Naive thymus-derived CD4-positive, alpha-beta T cell (primary cell): ENCODE results near the gene TMEM128. TPM values are rescaled to one million over a fixed set of nuclear protein-coding genes. Genes with fewer than 3 reads are reported as not detected.

Experiments
- ATAC-seq: fragments of 150-1000 bp; cut with Tn5 transposase; 2 replicates; pipeline ENCODE4 v1.10.0; 2021; ENCODE audit warnings: mild to moderate bottlenecking, moderate library complexity
- CTCF ChIA-PET: fragments of 350-600 bp; sonication (Branson Sonifier 250); formaldehyde crosslinking; loops from one replicate; lab custom pipeline; 2021; ENCODE audit warnings: antibody characterized with exemption; lab: Charles Lee
- POLR2A ChIA-PET: fragments of 350-600 bp; sonication (Branson Sonifier 250); formaldehyde crosslinking; loops from one replicate; lab custom pipeline; 2021; ENCODE audit warnings: antibody characterized with exemption, inconsistent platforms; lab: Charles Lee
- DNase-seq, 9 donors: peaks; one replicate each; pipeline versions ENCODE4 v3.0.0 to v3.0.0-alpha.2; 2020 to 2022; ENCODE audit warnings: mixed read lengths in 1 of 9
- H3K27ac ChIP-seq: one replicate; pipeline ENCODE4 v1.7.0; 2013; ENCODE audit warnings: mild to moderate bottlenecking, low read depth, low read length, moderate library complexity
- H3K27me3 ChIP-seq, 2 donors: one replicate each; pipeline ENCODE4 v1.7.0; 2013; ENCODE audit warnings: low read length in 2 of 2, mild to moderate bottlenecking in 2 of 2, moderate library complexity in 2 of 2; ENCODE audit not compliant: control insufficient read depth in 2 of 2, insufficient read depth in 2 of 2
- H3K36me3 ChIP-seq, 3 experiments: 1 replicate in 2 of 3; 2 replicates in 1 of 3; pipeline ENCODE4 v1.7.0; 2013; ENCODE audit warnings: low read length in 3 of 3, mild to moderate bottlenecking in 3 of 3, moderate library complexity in 1 of 3; ENCODE audit not compliant: insufficient read depth in 3 of 3, control insufficient read depth in 2 of 3
- H3K4me1 ChIP-seq, 2 donors: one replicate each; pipeline ENCODE4 v1.7.0; 2013; ENCODE audit warnings: low read length in 2 of 2, mild to moderate bottlenecking in 2 of 2, moderate library complexity in 1 of 2; ENCODE audit not compliant: control insufficient read depth in 2 of 2, insufficient read depth in 2 of 2
- H3K4me3 ChIP-seq: 2 replicates; pipeline ENCODE4 v1.7.0; 2013; ENCODE audit warnings: mild to moderate bottlenecking, low read length
- H3K9me3 ChIP-seq, 3 experiments: 1 replicate in 2 of 3; 2 replicates in 1 of 3; pipeline ENCODE4 v1.7.0; 2013; ENCODE audit warnings: low read length in 3 of 3; ENCODE audit not compliant: control insufficient read depth in 2 of 3
- H3K27ac Mint-ChIP-seq, 9 donors: one replicate each; pipeline ENCODE4 v1.8.0; 2020 to 2022; ENCODE audit warnings: mixed read lengths in 9 of 9, mild to moderate bottlenecking in 8 of 9, moderate library complexity in 5 of 9, inconsistent platforms in 2 of 9
- H3K27me3 Mint-ChIP-seq, 5 donors: one replicate each; pipeline ENCODE4 v1.8.0; 2021 to 2022; ENCODE audit warnings: mixed read lengths in 5 of 5, mild to moderate bottlenecking in 1 of 5
- H3K36me3 Mint-ChIP-seq, 5 donors: one replicate each; pipeline ENCODE4 v1.8.0; 2020 to 2022; ENCODE audit warnings: mixed read lengths in 5 of 5, mild to moderate bottlenecking in 3 of 5, inconsistent platforms in 1 of 5
- H3K4me1 Mint-ChIP-seq, 7 donors: one replicate each; pipeline ENCODE4 v1.8.0; 2020 to 2022; ENCODE audit warnings: mixed read lengths in 7 of 7, mild to moderate bottlenecking in 3 of 7, inconsistent platforms in 1 of 7
- H3K4me3 Mint-ChIP-seq, 10 donors: one replicate each; pipeline ENCODE4 v1.8.0; 2020 to 2022; ENCODE audit warnings: mild to moderate bottlenecking in 10 of 10, mixed read lengths in 10 of 10, moderate library complexity in 6 of 10, inconsistent platforms in 2 of 10
- H3K9me3 Mint-ChIP-seq, 11 donors: one replicate each; pipeline ENCODE4 v1.8.0; 2020 to 2022; ENCODE audit warnings: mixed read lengths in 11 of 11, mild to moderate bottlenecking in 4 of 11, inconsistent platforms in 1 of 11, moderate library complexity in 1 of 11
- intact Hi-C, 2 donors: fragments of 100-400 bp; cut with micrococcal nuclease; formaldehyde crosslinking; loops; one replicate each; pipeline ENCODE4 v1.15.1; 2023
- polyA plus RNA-seq, 2 donors: library from polyadenylated mRNA; unstranded; fragments of 300-500 nt; fragmentation: Illumina TruSeq; gene quantifications; one replicate each; pipeline ENCODE4 v1.2.3, GENCODE V29; 2021
- total RNA-seq, 6 experiments: library from RNA in 5 of 6; stranded (reverse) in 5 of 6; gene quantifications; 1 replicate in 5 of 6; 2 replicates in 1 of 6; pipeline ENCODE4 v1.2.3 and lab custom pipeline; 2021 to 2026

The TMEM128 gene
- total and polyA plus RNA-seq, 7 experiments from 2014 or later: 10.0 to 47.5 (median 22.6) TPM

DNA sequence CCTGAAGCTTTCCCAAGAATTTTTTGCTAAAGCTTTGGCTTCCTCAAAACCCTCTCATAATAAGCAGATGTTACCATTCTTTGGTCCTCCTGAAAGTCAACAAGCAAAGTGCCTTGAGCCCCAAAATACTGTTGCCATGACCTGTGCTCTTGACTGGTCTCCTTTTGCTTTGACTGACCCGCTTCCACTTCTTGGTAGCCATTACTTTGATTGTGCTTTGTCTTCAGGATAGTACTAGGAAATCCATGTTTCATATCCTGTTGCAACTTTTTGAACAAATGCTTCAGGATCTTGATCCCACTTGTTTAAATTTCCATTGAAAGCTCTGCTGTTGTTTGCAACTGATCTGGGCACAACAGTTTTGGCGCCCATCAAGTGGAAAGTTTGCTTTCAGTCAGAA, 14.4 kb downstream of the TMEM128 start:
- Mint-ChIP-seq H3K4me1 (no peaks in the 10 kb centered on the region), H3K27me3 (peaks cover 0 to 14% (median 6%) of the 10 kb centered on the region in 5 donors), H3K36me3 (peaks cover 13 to 30% (median 19%) of the 10 kb centered on the region in 5 donors), H3K27ac (peak overlapping the region in 1 of 9 donors; percentile 51), H3K9me3 (peaks cover 0 to 24% (median 6%) of the 10 kb centered on the region in 11 donors), H3K4me3 (no peak overlapping the region)
- CTCF ChIA-PET: no interaction called here
- Histone ChIP-seq H3K4me3 (no peak overlapping the region), H3K27ac (no peak overlapping the region), H3K36me3 (peaks cover 0 to 21% (median 4%) of the 10 kb centered on the region in 3 experiments), H3K9me3 (no peaks in the 10 kb centered on the region), H3K27me3 (no peaks in the 10 kb centered on the region), H3K4me1 (no peaks in the 10 kb centered on the region)
- ATAC-seq (no peak), DNase-seq (no peak)
- POLR2A ChIA-PET: no interaction called here
- intact Hi-C loops: no loop called here

GRCh38 chr4:4228356-4228668, 19.7 kb downstream of the TMEM128 start:
- CTCF ChIA-PET: no interaction called here

DNA sequence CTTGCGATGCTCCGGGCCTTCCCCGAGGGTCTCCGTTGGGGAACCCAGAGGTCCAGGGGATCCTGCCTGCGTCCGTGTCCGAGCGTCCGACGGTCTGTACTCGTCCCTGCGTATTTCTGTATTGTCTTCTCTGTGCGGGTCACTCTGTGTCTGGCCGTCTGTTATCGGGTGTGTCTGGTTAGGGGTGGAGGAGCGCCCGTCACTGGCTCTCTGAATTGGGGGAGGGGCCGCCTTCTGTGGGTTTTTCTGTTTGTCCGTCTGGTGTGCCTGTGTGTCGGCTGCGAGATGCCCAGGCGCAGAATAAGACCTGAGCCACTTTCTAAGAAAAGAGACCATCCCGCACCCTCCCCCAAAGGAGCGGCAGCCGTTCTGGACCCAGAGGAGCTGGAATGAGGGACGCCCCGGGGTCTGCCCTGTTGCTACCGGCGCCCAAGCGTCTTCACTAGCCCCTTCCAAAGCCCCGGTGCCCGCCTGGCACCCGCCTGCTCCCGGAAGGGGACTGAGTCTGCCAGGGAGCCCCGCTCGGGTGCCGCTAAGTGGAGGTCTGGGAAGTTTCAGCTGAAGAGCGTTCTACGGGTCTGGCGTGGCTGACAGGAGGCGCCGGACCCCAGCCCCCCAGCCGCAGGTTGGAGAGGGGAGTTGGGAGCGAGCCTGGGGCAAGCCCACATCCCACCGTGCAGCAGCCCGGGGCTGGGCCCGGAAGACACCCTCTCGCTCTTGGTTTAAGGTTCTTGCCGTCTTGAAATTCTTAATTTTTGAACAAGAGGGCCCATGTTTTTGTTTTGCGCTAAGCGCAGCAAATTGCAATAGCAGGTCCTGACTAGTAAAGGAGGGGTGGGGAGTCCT, 20.3 kb downstream of the TMEM128 start:
- Mint-ChIP-seq H3K36me3 (peaks cover 0 to 17% (median 3%) of the 10 kb centered on the region in 5 donors), H3K4me1 (peaks cover 0 to 14% (median 12%) of the 10 kb centered on the region in 7 donors), H3K9me3 (peaks cover 0 to 17% (median 2%) of the 10 kb centered on the region in 11 donors), H3K27me3 (peaks cover 47 to 65% (median 53%) of the 10 kb centered on the region in 5 donors), H3K27ac (no peak overlapping the region), H3K4me3 (peak overlapping the region in 5 of 10 donors; percentile 27 to 60 (median 28))
- DNase-seq: no peak
- no peaks in the 10 kb centered on the region for H3K36me3 ChIP-seq
- POLR2A ChIA-PET: no interaction called here
- H3K9me3 ChIP-seq: no peaks in the 10 kb centered on the region
- CTCF ChIA-PET: no interaction called here
- H3K4me3 ChIP-seq: no peak overlapping the region
- intact Hi-C loops: no loop called here
- peaks cover 0 to 3% of the 10 kb centered on the region in 2 donors for H3K27me3 ChIP-seq
- H3K4me1 ChIP-seq: no peaks in the 10 kb centered on the region
- no peak for ATAC-seq
- H3K27ac ChIP-seq: no peak overlapping the region

More at GRCh38 chr4:4228356-4228668, 19.7 kb downstream of the TMEM128 start:
- Mint-ChIP-seq H3K4me3 (peak overlapping the region in 2 of 10 donors; percentile 51 to 60), H3K36me3 (peaks cover 0 to 13% (median 3%) of the 10 kb centered on the region in 5 donors), H3K27me3 (peaks cover 41 to 60% (median 47%) of the 10 kb centered on the region in 5 donors), H3K27ac (no peak overlapping the region), H3K9me3 (peaks cover 0 to 16% (median 5%) of the 10 kb centered on the region in 11 donors), H3K4me1 (peaks cover 0 to 14% (median 12%) of the 10 kb centered on the region in 7 donors)
- Histone ChIP-seq H3K27me3 (peaks cover 0 to 3% of the 10 kb centered on the region in 2 donors), H3K4me3 (no peak overlapping the region), H3K9me3 (no peaks in the 10 kb centered on the region), H3K36me3 (no peaks in the 10 kb centered on the region), H3K27ac (no peak overlapping the region), H3K4me1 (no peaks in the 10 kb centered on the region)
- no peak for ATAC-seq
- intact Hi-C loops: no loop called here
- no peak for DNase-seq
- POLR2A ChIA-PET: no interaction called here

DNA sequence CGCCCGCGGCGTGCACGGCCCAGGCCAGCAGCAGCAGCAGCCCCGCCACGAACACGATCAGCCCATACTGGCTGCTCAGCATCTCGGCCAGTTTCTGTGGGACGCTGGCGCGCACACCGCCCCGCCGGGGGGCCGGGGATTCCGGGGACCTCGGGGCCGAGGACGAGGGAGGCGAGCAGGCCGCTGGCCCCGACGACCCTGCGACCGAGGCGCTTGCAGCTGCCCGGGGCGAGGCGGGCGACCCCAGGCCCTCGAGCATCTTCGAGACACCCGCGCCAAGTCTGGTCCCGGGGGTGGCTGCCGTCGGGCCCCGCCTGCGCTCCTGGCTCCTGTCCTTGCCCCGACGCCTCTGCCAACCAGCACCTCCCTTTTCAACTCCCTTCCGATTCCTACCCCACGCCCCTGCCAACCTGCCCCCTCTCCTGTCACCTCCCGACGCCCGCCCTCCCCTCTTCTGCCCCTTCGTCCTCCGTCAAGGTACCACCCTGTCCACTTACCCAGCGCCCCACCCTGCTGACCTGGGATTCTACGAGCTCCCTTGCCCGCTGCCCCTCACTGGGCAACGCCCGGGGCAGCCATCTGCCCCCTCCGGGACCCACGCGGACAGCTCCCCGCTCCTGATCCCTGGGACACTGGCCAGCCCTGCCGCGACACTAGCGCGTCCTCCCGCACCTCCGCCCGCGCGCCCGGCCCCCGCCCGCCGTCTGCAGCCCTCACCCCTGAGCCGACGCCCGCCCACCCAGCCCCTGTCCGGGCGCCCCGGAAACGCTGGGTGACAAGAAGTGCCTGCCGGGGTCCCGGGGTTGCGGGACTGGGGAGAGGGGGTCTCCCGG, 21.2 kb downstream of the TMEM128 start, which contains the start of gene OTOP1:
OTOP1 (minus strand) TSS at position 324 of the 833 bp plus-strand sequence; CDS start at position 259, 65 bp downstream.
- CTCF ChIA-PET: no interaction called here
- Histone ChIP-seq H3K4me3 (no peak within 1 kb of the TSS), H3K36me3 (no peaks in the 10 kb centered on the region), H3K27me3 (peaks cover 0 to 3% of the 10 kb centered on the region in 2 donors), H3K27ac (no peak within 1 kb of the TSS), H3K4me1 (no peaks in the 10 kb centered on the region), H3K9me3 (no peaks in the 10 kb centered on the region)
- Mint-ChIP-seq H3K36me3 (peaks cover 0 to 17% (median 3%) of the 10 kb centered on the region in 5 donors), H3K9me3 (peaks cover 0 to 17% (median 0%) of the 10 kb centered on the region in 11 donors), H3K27me3 (peaks cover 56 to 72% (median 62%) of the 10 kb centered on the region in 5 donors), H3K27ac (peak within 1 kb of the TSS in 1 of 9 donors; percentile 54), H3K4me3 (peak within 1 kb of the TSS in 9 of 10 donors; percentile 28 to 77 (median 56)), H3K4me1 (peaks cover 0 to 14% (median 12%) of the 10 kb centered on the region in 7 donors)
- DNase-seq (no peak), ATAC-seq (no peak)
- POLR2A ChIA-PET: no interaction called here
- intact Hi-C loops: no loop called here

DNA sequence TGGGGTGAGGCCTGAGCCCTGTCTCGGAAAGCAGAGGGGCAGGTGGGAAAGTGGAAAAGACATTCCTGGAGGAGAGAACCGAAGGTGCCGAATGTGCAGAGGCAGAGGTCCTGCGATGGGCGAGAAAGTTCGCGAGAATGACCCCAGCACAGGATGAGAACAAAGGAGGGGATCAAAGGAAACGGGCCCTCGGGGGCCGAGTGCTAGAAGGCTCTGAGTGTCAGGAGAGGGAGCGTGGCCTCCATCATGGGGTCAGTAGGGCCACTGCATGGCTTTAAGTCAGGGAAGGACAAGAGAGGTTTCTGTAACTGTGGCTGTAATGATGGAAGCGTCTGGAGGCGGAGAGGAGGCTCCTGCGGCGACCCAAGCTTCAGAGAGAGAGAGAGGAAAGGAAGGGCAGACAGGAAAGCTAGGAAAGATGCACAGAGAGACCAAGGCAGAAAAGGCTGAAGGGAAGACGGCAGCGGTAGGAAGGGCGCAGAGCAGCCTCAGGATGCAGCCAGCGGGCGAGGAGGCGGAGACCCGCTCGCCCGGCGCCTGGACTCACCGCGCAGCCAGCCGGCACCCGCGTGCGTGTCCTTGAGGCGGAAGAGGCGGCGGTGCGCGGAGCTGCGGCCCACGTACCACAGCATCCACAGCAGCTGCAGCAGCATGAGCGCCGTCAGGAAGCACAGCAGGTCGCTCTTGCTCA, 22.0 kb downstream of the TMEM128 start:
- peaks cover 0 to 3% of the 10 kb centered on the region in 2 donors for H3K27me3 ChIP-seq

GRCh38 chr4:4217113-4217512, 30.9 kb downstream of the TMEM128 start:
- Histone ChIP-seq H3K27ac (no peak overlapping the region), H3K9me3 (no peaks in the 10 kb centered on the region), H3K4me3 (no peak overlapping the region), H3K4me1 (no peaks in the 10 kb centered on the region), H3K27me3 (no peaks in the 10 kb centered on the region), H3K36me3 (no peaks in the 10 kb centered on the region)
- Mint-ChIP-seq H3K27ac (no peak overlapping the region), H3K4me1 (no peaks in the 10 kb centered on the region), H3K36me3 (no peaks in the 10 kb centered on the region), H3K9me3 (peaks cover 0 to 3% (median 0%) of the 10 kb centered on the region in 11 donors), H3K4me3 (no peak overlapping the region), H3K27me3 (peaks cover 10 to 50% (median 48%) of the 10 kb centered on the region in 5 donors)
- ATAC-seq (no peak), DNase-seq (no peak)
- ChIA-PET POLR2A (no interaction called here), CTCF (interaction anchor here (1.1 kb wide), 1 partner anchor 34 kb away, joined by 3 read pairs; no protein-coding TSS in a partner anchor)
- intact Hi-C loops: no loop called here

More for the DNA sequence above, 22.0 kb downstream of the TMEM128 start:
- Histone ChIP-seq H3K4me1 (no peaks in the 10 kb centered on the region), H3K27ac (no peak overlapping the region), H3K4me3 (no peak overlapping the region), H3K36me3 (no peaks in the 10 kb centered on the region), H3K9me3 (no peaks in the 10 kb centered on the region)
- POLR2A ChIA-PET: no interaction called here
- H3K27ac Mint-ChIP-seq: peak overlapping the region in 1 of 9 donors; percentile 54
- H3K4me3 Mint-ChIP-seq: peak overlapping the region in 9 of 10 donors; percentile 28 to 77 (median 56)
- peaks cover 0 to 17% (median 3%) of the 10 kb centered on the region in 5 donors for H3K36me3 Mint-ChIP-seq
- DNase-seq: no peak
- H3K9me3 Mint-ChIP-seq: peaks cover 0 to 16% (median 0%) of the 10 kb centered on the region in 11 donors
- intact Hi-C loops: no loop called here
- H3K4me1 Mint-ChIP-seq: peaks cover 0 to 14% (median 12%) of the 10 kb centered on the region in 7 donors
- CTCF ChIA-PET: no interaction called here
- peaks cover 60 to 78% (median 63%) of the 10 kb centered on the region in 5 donors for H3K27me3 Mint-ChIP-seq
- no peak for ATAC-seq
